GM10266 (cell line): ENCODE data around the gene ECSCR.
"Not testable (repeated sequence)": the region's sequence is repeated elsewhere in the genome, so short reads cannot be mapped to it uniquely, and the experiment has no call there.

Experiments
- DNase-seq: peaks from one replicate; pipeline ENCODE4 v3.0.0; 2012; ENCODE audit errors: extremely low spot score
- CTCF ChIP-seq: IDR thresholded peaks from 2 replicates; pipeline ENCODE4 v1.5.1; 2012; ENCODE audit warnings: mild to moderate bottlenecking, low read depth; ENCODE audit not compliant: control insufficient read depth, insufficient read depth; ENCODE audit errors: missing control alignments

ECSCR gene

GRCh38 chr5:139414581-139415130, 47.9 kb downstream of the ECSCR start:
- no peak for TF ChIP-seq CTCF
- DNase-seq = no peak

GRCh38 chr5:139413963-139414362, 48.6 kb downstream of the ECSCR start:
- no peak for TF ChIP-seq CTCF
- peak; percentile 49 for DNase-seq

GRCh38 chr5:139413153-139413552, 49.4 kb downstream of the ECSCR start:
- no peak for DNase-seq
- TF ChIP-seq CTCF = no peak

GRCh38 chr5:139410993-139411828, 51.3 kb downstream of the ECSCR start:
- no peak for TF ChIP-seq CTCF
- DNase-seq = no peak

GRCh38 chr5:139410121-139410992, 52.2 kb downstream of the ECSCR start:
- no peak for DNase-seq
- TF ChIP-seq CTCF = no peak

GRCh38 chr5:139409116-139409515, 53.4 kb downstream of the ECSCR start:
- not testable (repeated sequence) for DNase-seq

GRCh38 chr5:139408191-139408590, 54.4 kb downstream of the ECSCR start:
- TF ChIP-seq CTCF = no peak
- DNase-seq = no peak
